Astrocyte (in vitro differentiated cells and primary cell): ENCODE measurements around the gene MAMLD1. TPM values are rescaled to one million over a fixed set of nuclear protein-coding genes. Genes with fewer than 3 reads are reported as not detected.

Experiments used
- DNase-seq: peaks from one replicate; pipeline ENCODE4 v3.0.0-alpha.2; 2010; ENCODE audit warnings: low read depth
- FAIRE-seq: peaks from 2 replicates; lab custom pipeline; 2011; peaks lifted over from hg19 to GRCh38; lab: Jason Lieb, UNC
- H2AFZ ChIP-seq: 2 replicates; pipeline ENCODE4 v1.6.0; 2012; ENCODE audit warnings: low read depth, low read length, inconsistent platforms
- H3K27ac ChIP-seq: 2 replicates; pipeline ENCODE4 v1.5.1; 2011; ENCODE audit warnings: low read depth, low read length, inconsistent platforms
- H3K27me3 ChIP-seq: 2 replicates; pipeline ENCODE4 v1.6.0; 2011; ENCODE audit warnings: low read length, inconsistent platforms; ENCODE audit not compliant: insufficient read depth
- H3K36me3 ChIP-seq: 2 replicates; pipeline ENCODE4 v1.5.1; 2011; ENCODE audit warnings: low read length, inconsistent platforms; ENCODE audit not compliant: insufficient read depth
- H3K4me1 ChIP-seq: 2 replicates; pipeline ENCODE4 v1.5.1; 2011; ENCODE audit warnings: low read length, inconsistent platforms; ENCODE audit not compliant: insufficient read depth
- H3K4me2 ChIP-seq: 2 replicates; pipeline ENCODE4 v1.6.0; 2012; ENCODE audit warnings: low read length, inconsistent platforms
- H3K4me3 ChIP-seq: 2 replicates; pipeline ENCODE4 v1.5.1; 2011; ENCODE audit warnings: low read depth, mild to moderate bottlenecking, low read length, inconsistent platforms; ENCODE audit not compliant: insufficient read depth
- H3K79me2 ChIP-seq: 2 replicates; pipeline ENCODE4 v1.6.0; 2012; ENCODE audit warnings: mild to moderate bottlenecking, low read length, inconsistent platforms; ENCODE audit not compliant: insufficient read depth
- H3K9ac ChIP-seq: 2 replicates; pipeline ENCODE4 v1.6.0; 2012; ENCODE audit warnings: mild to moderate bottlenecking, low read length, inconsistent platforms
- H3K9me3 ChIP-seq: 2 replicates; pipeline ENCODE4 v1.5.1; 2012; ENCODE audit warnings: low read depth, mild to moderate bottlenecking, low read length, inconsistent platforms; ENCODE audit not compliant: insufficient read depth
- H4K20me1 ChIP-seq: 2 replicates; pipeline ENCODE4 v1.6.0; 2012; ENCODE audit warnings: low read length, inconsistent platforms; ENCODE audit not compliant: insufficient read depth
- H3K27ac Mint-ChIP-seq: one replicate; pipeline ENCODE4 v1.8.0; 2021; ENCODE audit warnings: mild to moderate bottlenecking, mixed read lengths; ENCODE audit not compliant: unreplicated experiment
- H3K27me3 Mint-ChIP-seq: one replicate; pipeline ENCODE4 v1.8.0; 2021; ENCODE audit warnings: low read depth, mixed read lengths; ENCODE audit not compliant: unreplicated experiment
- H3K36me3 Mint-ChIP-seq: one replicate; pipeline ENCODE4 v1.8.0; 2021; ENCODE audit warnings: low read depth, mixed read lengths; ENCODE audit not compliant: unreplicated experiment
- H3K4me1 Mint-ChIP-seq: one replicate; pipeline ENCODE4 v1.8.0; 2021; ENCODE audit warnings: low read depth, mixed read lengths; ENCODE audit not compliant: unreplicated experiment
- H3K4me3 Mint-ChIP-seq: one replicate; pipeline ENCODE4 v1.8.0; 2021; ENCODE audit warnings: mild to moderate bottlenecking, moderate library complexity, mixed read lengths; ENCODE audit not compliant: unreplicated experiment
- H3K9me3 Mint-ChIP-seq: one replicate; pipeline ENCODE4 v1.8.0; 2021; ENCODE audit warnings: mild to moderate bottlenecking, mixed read lengths; ENCODE audit not compliant: unreplicated experiment
- CTCF ChIP-seq: IDR thresholded peaks from 2 replicates; pipeline ENCODE4 v1.5.1; 2011; ENCODE audit warnings: low read depth, mild to moderate bottlenecking, inconsistent platforms, low read length, moderate library complexity; ENCODE audit not compliant: insufficient read depth
- EZH2 ChIP-seq: IDR thresholded peaks from 2 replicates; pipeline ENCODE4 v1.6.1; 2012; ENCODE audit warnings: mild to moderate bottlenecking, low read length, inconsistent platforms; ENCODE audit not compliant: insufficient read depth
- total RNA-seq: library from RNA; stranded (reverse); gene quantifications from 2 replicates; pipeline ENCODE4 v1.2.1, GENCODE V29; 2021

The MAMLD1 gene
- total RNA-seq, 1 donor from 2014 or later, result 6.6 TPM

- no peak overlapping the region for H2AFZ ChIP-seq
- peaks cover 17% of the 10 kb centered on the region for H4K20me1 ChIP-seq
- TF ChIP-seq CTCF (no peak), EZH2 (no peak)
- no peaks in the 10 kb centered on the region for H3K27me3 ChIP-seq
- peaks cover 8% of the 10 kb centered on the region for H3K79me2 ChIP-seq
- H3K4me2 ChIP-seq, result no peak overlapping the region
- no peaks in the 10 kb centered on the region for H3K9me3 ChIP-seq
- FAIRE-seq (no peak), DNase-seq (no peak)
- no peak overlapping the region for H3K9ac ChIP-seq
- Mint-ChIP-seq H3K27me3 (no peaks in the 10 kb centered on the region), H3K4me3 (no peak overlapping the region), H3K36me3 (no peaks in the 10 kb centered on the region), H3K4me1 (no peaks in the 10 kb centered on the region), H3K9me3 (no peaks in the 10 kb centered on the region), H3K27ac (no peak overlapping the region)
- no peak overlapping the region for H3K4me3 ChIP-seq
- no peaks in the 10 kb centered on the region for H3K36me3 ChIP-seq
- H3K27ac ChIP-seq, result no peak overlapping the region
- no peaks in the 10 kb centered on the region for H3K4me1 ChIP-seq
Observed at GRCh38 chrX:150411656-150412055, 48.5 kb downstream of the MAMLD1 start.

- Histone ChIP-seq H3K4me1 (no peaks in the 10 kb centered on the region), H3K36me3 (no peaks in the 10 kb centered on the region), H3K27me3 (no peaks in the 10 kb centered on the region), H3K27ac (no peak overlapping the region), H3K9me3 (no peaks in the 10 kb centered on the region), H3K4me3 (no peak overlapping the region), H3K79me2 (peaks cover under 1% of the 10 kb centered on the region), H3K9ac (no peak overlapping the region), H2AFZ (no peak overlapping the region), H4K20me1 (peaks cover 17% of the 10 kb centered on the region), H3K4me2 (no peak overlapping the region)
- no peaks in the 10 kb centered on the region for H3K9me3 Mint-ChIP-seq
- no peaks in the 10 kb centered on the region for H3K4me1 Mint-ChIP-seq
- no peaks in the 10 kb centered on the region for H3K27me3 Mint-ChIP-seq
- H3K36me3 Mint-ChIP-seq, result no peaks in the 10 kb centered on the region
- FAIRE-seq, result no peak
- no peak overlapping the region for H3K27ac Mint-ChIP-seq
- no peak for TF ChIP-seq CTCF
- TF ChIP-seq EZH2, result no peak
- H3K4me3 Mint-ChIP-seq, result peak overlapping the region; percentile 15
- no peak for DNase-seq
Observed at GRCh38 chrX:150414228-150414627, 51.1 kb downstream of the MAMLD1 start.

- no peaks in the 10 kb centered on the region for H3K4me1 ChIP-seq
- H3K27ac ChIP-seq, result no peak overlapping the region
- no peak overlapping the region for H3K4me2 ChIP-seq
- Mint-ChIP-seq H3K36me3 (no peaks in the 10 kb centered on the region), H3K27ac (no peak overlapping the region), H3K9me3 (no peaks in the 10 kb centered on the region), H3K4me1 (no peaks in the 10 kb centered on the region), H3K4me3 (no peak overlapping the region), H3K27me3 (no peaks in the 10 kb centered on the region)
- no peak for TF ChIP-seq CTCF
- no peak for TF ChIP-seq EZH2
- no peaks in the 10 kb centered on the region for H3K79me2 ChIP-seq
- FAIRE-seq (no peak), DNase-seq (no peak)
- H3K27me3 ChIP-seq, result no peaks in the 10 kb centered on the region
- H4K20me1 ChIP-seq, result peaks cover 8% of the 10 kb centered on the region
- H3K36me3 ChIP-seq, result no peaks in the 10 kb centered on the region
- no peaks in the 10 kb centered on the region for H3K9me3 ChIP-seq
- no peak overlapping the region for H2AFZ ChIP-seq
- H3K9ac ChIP-seq, result no peak overlapping the region
- H3K4me3 ChIP-seq, result no peak overlapping the region
Observed at GRCh38 chrX:150416469-150416868, 53.4 kb downstream of the MAMLD1 start.
